NCI-H510A (cell line): ENCODE measurements around the gene ATP10B.
"Not testable (repeated sequence)": the region's sequence is repeated elsewhere in the genome, so short reads cannot be mapped to it uniquely, and the experiment has no call there.

Source experiments
- DNase-seq: peaks from one replicate; lab custom pipeline; 2025; lab: John Stamatoyannopoulos, UW

Gene ATP10B, protein sequence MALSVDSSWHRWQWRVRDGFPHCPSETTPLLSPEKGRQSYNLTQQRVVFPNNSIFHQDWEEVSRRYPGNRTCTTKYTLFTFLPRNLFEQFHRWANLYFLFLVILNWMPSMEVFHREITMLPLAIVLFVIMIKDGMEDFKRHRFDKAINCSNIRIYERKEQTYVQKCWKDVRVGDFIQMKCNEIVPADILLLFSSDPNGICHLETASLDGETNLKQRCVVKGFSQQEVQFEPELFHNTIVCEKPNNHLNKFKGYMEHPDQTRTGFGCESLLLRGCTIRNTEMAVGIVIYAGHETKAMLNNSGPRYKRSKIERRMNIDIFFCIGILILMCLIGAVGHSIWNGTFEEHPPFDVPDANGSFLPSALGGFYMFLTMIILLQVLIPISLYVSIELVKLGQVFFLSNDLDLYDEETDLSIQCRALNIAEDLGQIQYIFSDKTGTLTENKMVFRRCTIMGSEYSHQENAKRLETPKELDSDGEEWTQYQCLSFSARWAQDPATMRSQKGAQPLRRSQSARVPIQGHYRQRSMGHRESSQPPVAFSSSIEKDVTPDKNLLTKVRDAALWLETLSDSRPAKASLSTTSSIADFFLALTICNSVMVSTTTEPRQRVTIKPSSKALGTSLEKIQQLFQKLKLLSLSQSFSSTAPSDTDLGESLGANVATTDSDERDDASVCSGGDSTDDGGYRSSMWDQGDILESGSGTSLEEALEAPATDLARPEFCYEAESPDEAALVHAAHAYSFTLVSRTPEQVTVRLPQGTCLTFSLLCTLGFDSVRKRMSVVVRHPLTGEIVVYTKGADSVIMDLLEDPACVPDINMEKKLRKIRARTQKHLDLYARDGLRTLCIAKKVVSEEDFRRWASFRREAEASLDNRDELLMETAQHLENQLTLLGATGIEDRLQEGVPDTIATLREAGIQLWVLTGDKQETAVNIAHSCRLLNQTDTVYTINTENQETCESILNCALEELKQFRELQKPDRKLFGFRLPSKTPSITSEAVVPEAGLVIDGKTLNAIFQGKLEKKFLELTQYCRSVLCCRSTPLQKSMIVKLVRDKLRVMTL (N-terminal part only)

DNA sequence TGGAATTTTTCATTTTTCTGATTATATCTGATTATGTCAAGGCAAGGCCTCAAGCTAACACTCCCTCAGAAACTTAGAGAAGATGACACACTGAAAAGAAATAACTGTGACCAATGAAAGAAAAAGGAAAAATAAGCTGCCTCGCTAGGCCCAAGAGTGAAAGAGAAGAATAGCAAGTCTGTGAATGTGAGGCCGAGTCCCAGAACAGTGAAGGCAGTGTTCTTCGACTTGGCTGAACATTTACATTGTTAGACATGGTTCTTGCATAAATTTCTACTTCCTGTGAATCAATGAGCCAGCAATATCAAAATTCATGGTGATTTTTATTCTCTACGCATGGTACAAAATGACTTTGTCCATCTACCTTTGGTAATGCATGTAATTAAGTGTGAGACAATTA is at the start of gene ATP10B:
TSS of gene ATP10B (minus strand) at position 163 of the 400 bp plus-strand sequence. CDS start 164,137 bp downstream, outside the sequence.
- no peak for DNase-seq

DNA sequence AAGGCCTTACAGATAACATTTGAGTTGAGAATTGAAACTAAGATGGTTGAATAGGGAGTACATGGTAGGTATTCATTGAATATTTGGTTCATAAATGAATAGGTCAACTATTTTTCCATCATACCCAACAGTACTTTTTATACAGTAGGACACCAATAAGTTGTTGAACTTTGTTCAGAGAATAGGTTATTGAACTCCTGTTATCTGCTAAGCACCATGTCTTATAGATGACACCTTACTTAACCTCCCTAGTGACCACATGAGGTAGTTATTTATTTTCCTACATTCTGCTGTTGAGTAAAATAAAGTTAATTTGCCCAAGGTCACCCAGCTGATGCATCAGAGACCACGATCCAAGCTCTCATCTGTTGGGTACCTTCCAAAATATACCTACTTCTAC is 49.6 kb upstream of the ATP10B start:
- no peak for DNase-seq

DNA sequence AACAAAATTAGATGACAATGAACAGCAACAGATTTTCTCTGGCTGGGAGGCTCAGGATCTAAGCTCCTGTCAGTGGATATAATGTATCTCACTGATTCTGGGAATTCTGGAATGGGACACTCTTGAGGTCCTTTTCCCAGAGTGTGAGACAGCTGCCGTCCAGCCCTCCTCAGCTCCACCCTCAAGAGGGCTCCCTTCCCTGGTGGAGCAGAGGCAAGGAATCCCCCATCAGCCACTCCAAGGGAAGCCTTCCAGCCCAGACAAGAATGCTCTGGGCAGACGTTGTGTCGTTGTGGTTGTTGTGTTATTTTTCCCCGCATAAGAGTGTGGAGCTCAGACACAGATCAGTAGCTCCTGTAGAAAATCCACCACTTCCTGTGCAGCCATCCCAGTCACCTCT is 47.7 kb upstream of the ATP10B start:
- no peak for DNase-seq

DNA sequence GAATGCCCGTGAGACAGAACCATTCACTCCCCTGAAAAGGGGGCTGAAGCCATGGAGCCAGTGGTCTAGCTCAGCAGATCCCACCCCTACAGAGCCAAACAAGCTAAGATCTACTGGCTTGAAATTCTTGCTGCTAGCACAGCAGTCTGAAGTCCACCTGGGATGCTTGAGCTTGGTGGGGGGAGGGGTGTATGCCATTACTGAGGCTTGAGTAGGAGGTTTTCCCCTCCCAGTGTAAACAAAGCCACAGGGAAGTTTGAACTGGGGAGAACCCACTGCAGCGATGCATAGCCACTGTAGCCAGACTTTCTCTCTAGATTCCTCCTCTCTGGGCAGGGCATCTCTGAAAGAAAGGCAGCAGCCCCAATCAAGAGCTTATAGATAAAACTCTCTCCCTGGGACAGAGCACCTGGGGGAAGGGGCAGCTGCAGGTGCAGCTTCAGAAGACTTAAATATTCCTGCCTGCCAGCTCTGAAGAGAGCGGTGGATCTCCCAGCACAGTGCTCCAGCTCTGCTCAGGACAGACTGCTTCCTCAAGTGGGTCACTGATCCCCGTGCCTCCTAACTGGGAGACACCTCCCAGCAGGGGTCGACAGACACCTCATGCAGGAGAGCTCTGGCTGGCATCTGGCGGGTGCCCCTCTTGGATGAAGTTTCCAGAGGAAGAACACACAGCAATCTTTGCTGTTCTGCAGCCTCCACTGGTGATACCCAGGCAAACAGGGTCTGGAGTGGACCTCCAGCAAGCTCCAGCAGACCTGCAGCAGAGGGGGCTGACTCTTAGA is 41.4 kb upstream of the ATP10B start:
- not testable (repeated sequence) for DNase-seq

DNA sequence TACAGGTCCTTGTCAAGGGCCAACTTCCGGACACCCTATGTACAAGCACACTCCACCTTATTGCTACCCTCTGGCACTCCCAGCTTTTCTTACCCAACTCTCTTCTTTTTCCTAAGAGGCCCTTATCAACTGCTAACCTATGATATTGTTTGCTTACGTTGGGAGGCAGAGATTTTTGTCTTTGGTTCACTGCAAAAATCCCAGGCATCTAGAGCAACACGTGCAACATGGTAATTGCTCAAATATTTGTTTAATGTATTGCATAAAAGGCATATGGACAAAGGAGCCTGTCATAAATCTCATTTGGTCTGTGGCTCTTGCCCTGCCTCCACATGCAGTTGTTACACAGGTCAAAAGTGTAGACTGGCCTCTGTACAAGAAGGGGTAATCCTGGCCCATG is 35.8 kb upstream of the ATP10B start:
- peak; percentile 23 for DNase-seq

DNA sequence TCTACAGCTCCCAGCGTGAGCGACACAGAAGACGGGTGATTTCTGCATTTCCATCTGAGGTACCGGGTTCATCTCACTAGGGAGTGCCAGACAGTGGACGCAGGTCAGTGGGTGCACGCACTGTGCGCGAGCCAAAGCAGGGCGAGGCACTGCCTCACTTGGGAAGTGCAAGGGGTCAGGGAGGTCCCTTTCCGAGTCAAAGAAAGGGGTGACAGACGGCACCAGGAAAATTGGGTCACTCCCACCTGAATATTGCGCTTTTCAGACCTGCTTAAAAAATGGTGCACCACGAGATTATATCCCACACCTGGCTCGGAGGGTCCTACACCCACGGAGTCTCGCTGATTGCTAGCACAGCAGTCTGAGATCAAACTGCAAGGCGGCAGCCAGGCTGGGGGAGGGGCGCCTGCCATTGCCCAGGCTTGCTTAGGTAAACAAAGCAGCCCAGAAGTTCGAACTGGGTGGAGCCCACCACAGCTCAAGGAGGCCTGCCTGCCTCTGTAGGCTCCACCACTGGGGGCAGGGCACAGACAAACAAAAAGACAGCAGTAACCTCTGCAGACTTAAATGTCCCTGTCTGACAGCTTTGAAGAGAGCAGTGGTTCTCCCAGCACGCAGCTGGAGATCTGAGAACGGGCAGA is 21.7 kb upstream of the ATP10B start:
- not testable (repeated sequence) for DNase-seq

DNA sequence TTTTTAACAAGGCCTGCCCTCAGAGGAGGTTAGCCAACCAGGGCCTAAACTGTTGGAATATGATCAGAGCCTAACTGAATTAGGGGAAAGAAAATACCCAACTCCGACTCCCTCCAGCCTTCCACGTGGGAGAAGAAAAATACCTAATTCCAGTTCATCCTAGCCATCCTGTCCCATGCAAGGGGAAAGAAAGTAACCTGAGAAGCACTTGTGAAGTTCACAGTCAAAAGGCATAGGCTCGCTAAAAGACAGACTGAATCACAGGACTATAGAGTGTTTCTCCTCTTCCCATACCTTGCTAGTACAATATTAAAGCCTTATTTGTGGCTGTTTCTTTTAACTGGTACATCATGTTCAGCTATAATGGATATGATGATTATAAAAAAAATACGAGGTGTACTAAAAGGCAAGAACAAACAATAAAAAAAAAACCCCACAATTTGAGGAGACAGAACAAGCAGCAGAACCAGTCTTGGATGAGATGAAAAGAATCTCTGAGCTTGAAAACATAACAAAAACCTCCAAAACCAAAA is 18.0 kb upstream of the ATP10B start:
- no peak for DNase-seq

DNA sequence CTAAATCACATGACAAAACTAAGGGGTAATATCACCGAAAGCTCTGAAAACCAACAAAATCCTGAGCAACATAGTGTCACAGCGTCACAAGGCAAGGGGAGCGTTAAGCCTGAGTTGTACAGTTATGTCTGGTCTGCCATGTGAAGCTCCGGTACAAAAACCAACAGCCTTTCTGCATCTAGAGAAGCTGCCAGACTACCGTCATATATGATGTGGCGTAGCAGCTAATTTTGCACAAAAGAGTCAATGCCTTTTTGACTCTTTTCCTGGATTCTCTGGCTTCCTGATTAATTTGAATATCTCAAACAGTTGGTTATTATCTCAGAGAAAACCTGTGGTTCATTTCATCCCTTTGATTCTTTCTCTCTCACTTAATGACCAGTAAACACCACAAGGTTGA is 16.0 kb upstream of the ATP10B start:
- DNase-seq: no peak

DNA sequence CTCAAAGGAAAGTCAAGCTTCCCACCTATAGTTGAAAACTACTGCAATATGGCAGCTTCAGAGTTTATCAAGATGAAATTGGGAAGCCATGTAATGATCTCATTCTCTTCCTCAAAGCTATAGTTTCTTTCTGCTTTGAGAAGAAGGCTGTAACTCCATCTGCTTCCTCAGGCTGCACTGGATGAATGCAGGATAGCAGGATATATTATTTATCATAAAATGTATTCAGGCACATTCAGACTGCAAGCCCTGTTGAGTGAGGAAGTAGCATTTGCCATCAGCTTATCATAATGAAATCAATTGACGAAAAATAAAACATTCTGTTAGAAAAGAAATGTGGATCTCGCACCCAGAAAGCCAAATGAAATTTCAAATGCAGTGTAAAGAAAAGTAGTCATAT is 560 bp downstream of the ATP10B start:
- no peak for DNase-seq

DNA sequence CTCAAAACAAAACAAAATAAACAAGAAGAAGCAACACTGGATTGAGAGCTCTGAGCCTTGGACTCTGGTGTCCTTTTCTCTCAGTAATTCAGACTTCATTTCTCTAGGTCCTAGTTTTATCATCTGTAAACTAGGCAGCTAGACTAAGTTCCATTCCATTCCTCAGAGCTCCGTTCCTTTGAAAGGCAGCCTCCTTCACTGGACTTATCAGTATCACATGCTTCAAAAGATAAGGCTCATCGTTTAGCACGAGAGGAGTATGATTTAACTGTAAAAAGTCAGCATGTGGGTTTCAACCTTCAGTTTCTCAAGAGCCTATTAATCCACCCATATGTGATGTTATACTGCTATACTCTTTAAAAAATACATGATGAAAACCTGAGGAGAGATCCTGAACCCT is 1.6 kb downstream of the ATP10B start:
- no peak for DNase-seq

DNA sequence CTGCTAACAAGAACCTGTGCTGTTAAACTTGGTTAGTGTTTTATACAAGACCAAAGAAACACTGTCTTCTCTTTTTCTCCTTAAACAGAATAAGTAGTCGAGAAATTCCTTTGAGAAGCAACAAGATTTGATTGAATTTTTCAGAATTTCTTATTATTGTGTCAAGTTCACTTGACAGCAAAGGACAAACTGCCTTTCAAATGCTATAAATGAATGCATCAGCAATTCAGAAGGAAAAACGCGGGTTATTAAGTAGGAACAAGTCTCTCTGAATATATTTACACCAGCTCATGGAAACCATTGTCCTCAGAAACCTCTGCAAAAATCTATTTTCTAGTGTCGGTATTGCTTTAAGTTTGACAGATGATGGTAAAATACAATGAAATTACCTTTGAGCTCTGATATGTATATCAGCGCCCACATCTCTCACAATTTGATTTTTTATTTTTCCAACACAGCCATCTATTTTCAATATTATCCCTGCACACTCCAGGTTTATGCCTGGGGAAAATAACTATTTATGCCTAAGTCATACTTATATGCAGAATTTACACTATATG is 4.4 kb downstream of the ATP10B start:
- DNase-seq: no peak

DNA sequence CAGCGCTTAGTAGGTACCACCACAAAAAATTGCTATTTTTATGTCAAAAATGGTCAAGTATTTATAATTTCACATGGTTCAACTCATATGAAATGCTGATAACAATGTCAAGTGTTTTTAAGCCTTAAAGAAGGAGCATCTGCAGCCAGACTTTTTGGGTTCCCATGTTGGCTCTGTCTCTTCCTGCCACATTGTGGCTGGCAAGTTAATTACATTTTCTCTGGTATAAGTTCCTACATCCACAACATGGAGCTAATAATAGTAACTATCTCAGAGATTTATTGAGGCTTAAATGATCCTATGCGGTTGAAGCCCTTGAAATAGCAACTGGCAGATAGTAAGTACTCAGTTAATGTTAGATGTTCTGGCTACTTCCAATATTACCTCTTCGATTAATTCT is 5.4 kb downstream of the ATP10B start:
- no peak for DNase-seq

DNA sequence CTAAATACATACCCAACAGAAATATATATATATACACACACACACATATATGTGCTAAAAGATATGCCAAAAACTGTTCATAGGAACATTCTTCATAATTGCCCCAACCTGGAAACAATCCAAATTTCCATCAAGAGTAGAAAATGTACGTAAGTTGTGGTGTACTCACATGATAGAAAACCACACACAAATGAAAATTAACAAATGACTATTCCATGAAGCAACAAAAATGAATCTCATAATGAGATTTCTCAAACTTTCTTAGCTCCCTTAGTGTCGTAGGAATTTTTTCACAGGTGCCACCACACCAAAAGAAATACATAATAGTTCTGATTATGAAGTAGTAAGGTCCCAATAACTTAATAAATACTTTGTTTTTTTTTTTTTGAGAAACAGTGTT is 7.8 kb downstream of the ATP10B start:
- no peak for DNase-seq

DNA sequence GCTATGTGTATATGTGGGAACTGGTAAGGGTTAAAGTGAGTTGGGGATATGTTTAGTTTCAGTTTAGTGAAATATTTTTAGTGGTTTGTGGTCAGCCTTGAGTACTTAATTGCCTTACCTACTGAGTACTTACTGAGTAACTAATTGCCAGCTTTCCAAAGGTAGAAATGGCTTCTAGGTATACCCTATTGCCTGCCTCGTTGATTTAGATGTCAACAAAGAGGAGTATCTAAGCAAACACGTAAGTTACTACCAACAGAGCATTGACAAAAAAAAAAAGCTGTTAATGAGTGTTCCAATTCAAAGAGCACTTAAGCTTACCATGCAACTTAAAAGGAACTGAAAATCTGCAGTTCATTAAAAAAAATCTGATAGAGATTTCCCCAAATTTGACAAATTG is 8.8 kb downstream of the ATP10B start:
- no peak for DNase-seq

DNA sequence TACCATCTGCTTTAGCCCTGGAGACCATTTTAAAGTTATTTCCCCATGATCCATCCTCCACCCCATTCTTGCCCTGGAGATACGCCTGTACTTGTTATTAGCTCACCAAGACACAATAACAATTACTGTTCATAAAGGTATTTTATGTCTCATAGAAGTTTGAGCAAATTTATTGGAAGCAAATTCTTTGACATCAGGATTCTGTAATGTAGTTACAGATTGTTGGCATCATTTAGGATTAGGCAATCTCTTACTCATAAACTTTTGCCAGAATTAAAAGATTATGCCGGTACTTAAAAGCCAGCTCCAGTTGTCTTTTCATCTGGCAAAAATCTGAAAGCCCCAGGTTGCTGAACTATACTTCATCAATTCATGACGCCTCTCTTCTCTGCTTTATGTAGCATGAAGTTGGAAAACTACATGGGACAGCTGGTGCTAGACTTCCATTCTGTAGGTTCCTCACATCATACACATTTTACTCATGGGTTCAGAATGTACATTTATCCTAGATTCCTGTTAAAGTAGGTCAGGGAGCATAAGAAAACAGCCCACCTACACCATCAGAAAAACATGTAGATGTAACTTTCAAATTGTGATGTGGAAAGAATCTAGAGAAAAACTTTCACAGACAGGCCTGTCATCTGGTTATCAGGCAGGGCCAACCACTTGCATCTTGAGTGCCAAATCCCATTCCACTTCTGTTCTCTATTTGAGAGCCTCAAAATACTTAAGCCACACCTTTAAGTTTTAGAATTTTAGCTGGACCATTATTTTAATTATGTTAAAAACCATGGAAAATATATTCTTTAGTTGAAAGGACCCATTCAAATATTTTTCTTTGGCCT is 14.0 kb downstream of the ATP10B start:
- no peak for DNase-seq

DNA sequence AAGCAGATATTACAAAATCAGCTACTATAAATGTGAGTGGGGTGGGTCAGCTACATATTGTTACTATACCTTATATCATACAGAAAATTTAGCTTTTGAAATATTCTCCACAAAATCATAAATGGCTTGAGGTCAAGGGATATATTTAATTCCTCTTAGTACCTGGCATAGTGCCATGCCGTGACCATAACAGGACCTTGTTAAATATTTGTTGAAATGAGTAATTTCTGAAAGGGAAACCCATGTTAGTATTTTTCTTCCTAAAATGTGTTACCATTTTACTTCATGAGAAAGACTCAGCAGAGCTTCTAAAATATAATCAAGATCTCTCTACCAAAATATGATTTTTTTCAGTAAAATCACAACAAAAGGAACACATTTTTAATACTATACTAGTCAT is 14.8 kb downstream of the ATP10B start:
- no peak for DNase-seq

DNA sequence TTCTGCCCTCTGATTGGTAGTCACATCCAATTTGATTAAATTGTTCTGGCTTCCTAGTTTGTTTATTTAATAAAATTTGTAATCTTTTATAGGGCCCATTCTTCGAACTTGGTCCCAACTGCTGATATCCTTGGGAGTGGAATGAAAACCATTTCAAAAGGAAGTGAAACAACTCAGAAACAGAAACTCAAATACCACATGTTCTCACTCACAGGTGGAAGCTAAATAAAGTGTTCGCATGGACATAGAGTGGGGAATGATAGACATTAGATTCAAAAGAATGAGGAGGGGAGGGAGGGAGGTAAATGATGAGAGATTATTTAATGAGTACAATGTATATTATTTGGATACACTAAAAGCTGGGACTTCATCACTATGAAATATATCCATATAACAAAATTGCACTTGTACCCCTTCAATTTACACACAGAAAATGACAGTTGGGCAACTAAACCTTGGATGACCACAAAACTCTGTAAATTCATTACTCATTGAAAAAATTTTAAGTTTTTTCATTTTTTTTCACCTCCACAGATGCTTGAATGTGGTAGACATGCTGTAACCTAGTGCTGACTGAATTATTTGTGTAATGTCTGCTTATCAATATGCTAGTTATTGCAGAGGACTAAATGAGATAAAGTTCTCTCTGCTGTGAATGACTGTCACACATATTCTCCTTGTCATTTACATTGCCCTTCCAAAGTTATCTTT is 16.0 kb downstream of the ATP10B start:
- no peak for DNase-seq

DNA sequence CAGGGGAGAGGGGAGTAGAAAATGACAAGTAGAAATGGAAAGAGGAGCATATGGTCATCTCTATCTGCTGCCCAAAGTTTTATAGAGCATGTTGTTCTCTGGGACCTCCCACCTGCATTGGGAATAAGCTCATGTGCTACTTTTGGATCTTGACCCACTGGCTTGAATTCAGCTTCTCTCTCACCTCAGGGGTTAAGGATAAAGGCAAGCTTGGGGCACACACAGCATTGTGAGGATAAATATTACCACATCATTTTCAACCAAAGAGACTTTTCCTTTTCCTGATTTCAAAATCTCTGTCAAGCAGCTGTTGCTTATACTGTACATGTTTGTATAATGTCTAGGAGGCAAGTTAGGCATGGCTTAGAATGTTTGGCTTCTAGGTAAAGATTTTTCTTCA is 16.6 kb downstream of the ATP10B start:
- DNase-seq: no peak

DNA sequence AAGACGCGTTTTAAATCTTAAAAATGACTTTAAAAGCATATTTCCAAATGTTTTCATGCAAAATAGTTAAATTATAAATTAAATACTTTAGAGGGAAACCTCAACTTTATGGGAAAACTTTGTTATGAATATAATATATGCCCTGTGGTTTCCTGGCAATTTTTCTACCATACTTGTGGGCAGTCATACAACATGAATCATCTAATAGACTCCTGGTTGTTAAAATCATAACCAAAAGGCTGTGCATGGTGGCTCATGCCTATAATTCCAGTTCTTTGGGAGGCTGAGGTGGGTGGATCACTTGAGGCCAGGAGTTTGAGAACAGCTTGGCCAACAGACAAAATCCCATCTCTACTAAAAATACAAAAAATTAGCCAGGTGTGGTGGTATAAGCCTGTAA is 18.2 kb downstream of the ATP10B start:
- no peak for DNase-seq
